ENCODE results near the gene FOXC1.

FOXC1 gene

GRCh38 chr6:1616701-1617463 is 7.2 kb downstream of the FOXC1 start:
- TF ChIP-seq, protein P1, sequence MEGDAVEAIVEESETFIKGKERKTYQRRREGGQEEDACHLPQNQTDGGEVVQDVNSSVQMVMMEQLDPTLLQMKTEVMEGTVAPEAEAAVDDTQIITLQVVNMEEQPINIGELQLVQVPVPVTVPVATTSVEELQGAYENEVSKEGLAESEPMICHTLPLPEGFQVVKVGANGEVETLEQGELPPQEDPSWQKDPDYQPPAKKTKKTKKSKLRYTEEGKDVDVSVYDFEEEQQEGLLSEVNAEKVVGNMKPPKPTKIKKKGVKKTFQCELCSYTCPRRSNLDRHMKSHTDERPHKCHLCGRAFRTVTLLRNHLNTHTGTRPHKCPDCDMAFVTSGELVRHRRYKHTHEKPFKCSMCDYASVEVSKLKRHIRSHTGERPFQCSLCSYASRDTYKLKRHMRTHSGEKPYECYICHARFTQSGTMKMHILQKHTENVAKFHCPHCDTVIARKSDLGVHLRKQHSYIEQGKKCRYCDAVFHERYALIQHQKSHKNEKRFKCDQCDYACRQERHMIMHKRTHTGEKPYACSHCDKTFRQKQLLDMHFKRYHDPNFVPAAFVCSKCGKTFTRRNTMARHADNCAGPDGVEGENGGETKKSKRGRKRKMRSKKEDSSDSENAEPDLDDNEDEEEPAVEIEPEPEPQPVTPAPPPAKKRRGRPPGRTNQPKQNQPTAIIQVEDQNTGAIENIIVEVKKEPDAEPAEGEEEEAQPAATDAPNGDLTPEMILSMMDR (conservative IDR thresholded peaks at IDR 0.05; ENCODE audit: low read length): no peak
- no peak overlapping the region for H3K4me3 ChIP-seq (ENCODE audit: low read length)
- DNase-seq (ENCODE audit: low read depth): no peak

- TF ChIP-seq, protein P1 (conservative IDR thresholded peaks at IDR 0.05; ENCODE audit: low read length): no peak
- H3K4me3 ChIP-seq (ENCODE audit: low read length): no peak overlapping the region
- no peak for DNase-seq (ENCODE audit: low read depth)
Measured at GRCh38 chr6:1617466-1618310, 8.0 kb downstream of the FOXC1 start.

DNA sequence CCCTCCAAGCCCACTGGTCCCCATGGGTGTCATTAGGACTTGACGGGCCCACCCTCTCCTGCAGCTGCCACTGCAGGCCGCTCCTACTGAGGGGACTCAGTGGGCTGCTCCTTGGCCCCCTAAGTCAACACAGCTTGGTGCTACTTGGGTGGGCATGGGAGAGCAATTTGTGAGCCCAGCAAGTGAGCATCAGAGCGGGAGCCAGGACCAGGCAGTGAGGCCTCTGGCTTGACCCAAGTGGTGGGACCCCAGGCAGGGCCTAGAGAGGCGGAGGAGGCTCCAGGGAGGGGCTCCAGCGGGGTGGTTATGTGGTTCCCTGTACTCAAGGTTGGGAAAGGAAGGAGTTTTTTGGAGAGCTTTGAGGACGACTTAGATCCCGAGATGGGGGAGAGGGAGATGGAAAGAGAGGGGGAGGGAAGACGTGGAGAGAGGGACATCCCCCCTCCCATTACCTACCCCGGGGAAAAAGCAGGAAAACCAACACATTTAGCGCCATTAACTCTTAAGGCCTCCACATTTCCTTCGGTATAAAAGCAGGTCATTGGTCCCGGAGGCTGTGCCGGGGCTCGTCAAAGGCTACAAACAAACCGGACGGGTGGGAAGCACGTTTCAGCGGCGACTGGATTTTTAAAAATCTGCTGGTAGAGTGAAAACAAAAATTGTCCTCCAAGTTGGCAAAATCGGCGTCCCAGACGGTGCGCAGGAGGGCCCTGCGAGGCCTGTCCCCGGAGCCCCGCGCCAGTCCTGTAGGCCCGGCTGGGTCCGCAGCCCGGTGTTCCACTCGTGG is 8.8 kb downstream of the FOXC1 start:
- TF ChIP-seq, protein P1 (conservative IDR thresholded peaks at IDR 0.05; ENCODE audit: low read length): no peak
- no peak for DNase-seq (ENCODE audit: low read depth)
- H3K4me3 ChIP-seq (ENCODE audit: low read length): no peak overlapping the region

GRCh38 chr6:1619098-1619672 is 9.5 kb downstream of the FOXC1 start:
- TF ChIP-seq, protein P1 (conservative IDR thresholded peaks at IDR 0.05; ENCODE audit: low read length): no peak
- no peak for DNase-seq (ENCODE audit: low read depth)
- H3K4me3 ChIP-seq (ENCODE audit: low read length): no peak overlapping the region

DNA sequence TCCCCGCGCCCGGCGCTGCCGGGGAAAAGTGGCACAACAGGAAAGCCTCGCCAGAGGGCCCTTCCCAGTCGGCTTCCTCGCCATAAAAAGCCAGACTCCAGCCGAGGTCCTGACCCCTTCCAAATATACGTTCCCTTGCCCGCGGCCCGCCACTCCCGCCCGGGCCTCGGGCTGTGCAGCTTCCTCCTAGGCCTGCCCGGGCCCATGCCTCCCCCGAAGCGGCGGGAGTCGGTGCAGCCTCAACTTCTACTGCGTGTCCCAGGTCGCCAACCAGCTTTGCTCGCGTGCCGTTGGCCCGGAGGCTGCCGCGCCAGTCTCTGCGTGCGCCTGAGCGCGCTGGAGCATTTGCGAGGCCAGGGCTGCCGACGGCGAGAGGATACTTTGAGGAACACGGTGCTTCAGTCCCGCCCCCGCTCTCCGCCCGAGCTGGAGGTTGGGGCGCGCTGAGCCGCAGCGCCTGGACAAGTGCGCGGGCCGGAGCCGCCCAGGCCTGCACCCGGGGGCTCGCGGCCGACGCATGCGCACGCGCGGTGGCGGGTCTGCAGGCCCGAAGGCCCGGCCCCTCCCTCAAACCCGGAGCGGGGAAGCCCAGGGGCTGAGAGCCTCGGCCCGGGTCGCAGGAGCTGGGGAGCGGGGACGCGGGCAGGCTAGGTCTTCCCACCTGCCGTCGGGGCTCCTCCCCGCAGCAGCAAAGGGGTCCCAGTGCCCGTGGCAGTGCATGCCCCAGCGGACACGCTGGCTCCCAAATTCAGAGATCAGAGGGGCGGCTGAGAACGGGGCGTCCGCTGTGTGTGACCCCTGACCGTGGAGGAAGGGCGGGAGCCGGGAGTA is 10.2 kb downstream of the FOXC1 start:
- no peak for DNase-seq (ENCODE audit: low read depth)
- H3K4me3 ChIP-seq (ENCODE audit: low read length): no peak overlapping the region; the same call in 1 of the 2 replicates
- TF ChIP-seq, protein P1 (conservative IDR thresholded peaks at IDR 0.05; ENCODE audit: low read length): no peak

- TF ChIP-seq, protein P1 (conservative IDR thresholded peaks at IDR 0.05; ENCODE audit: low read length): no peak
- no peak for DNase-seq (ENCODE audit: low read depth)
- no peak overlapping the region for H3K4me3 ChIP-seq (ENCODE audit: low read length)
Measured at GRCh38 chr6:1620504-1621069, 10.9 kb downstream of the FOXC1 start.
